Parietal lobe (tissue), 1 donor: Measurements from ENCODE around the gene NT5DC1. TPM values are rescaled to one million over a fixed set of nuclear protein-coding genes. Genes with fewer than 3 reads are reported as not detected.

Experiments
- total RNA-seq: library from RNA; depleted of rRNA; stranded (reverse); fragments of >200 nt; gene quantifications from one replicate; pipeline ENCODE4 v1.2.3, GENCODE V29; 2014

Gene NT5DC1
- total RNA-seq: 1.9 TPM

GRCh38 chr6:116100419-116101301, at the start of gene NT5DC1:
Gene NT5DC1, plus strand, starts transcription at chr6:116100853. Its CDS starts 78 bp downstream, at chr6:116100931.

GRCh38 chr6:116060572-116061283, 39.9 kb upstream of the NT5DC1 start, which contains the start of gene FRK:
Gene FRK, minus strand, starts transcription at chr6:116060891. Its CDS starts 580 bp downstream, at chr6:116060311.

DNA sequence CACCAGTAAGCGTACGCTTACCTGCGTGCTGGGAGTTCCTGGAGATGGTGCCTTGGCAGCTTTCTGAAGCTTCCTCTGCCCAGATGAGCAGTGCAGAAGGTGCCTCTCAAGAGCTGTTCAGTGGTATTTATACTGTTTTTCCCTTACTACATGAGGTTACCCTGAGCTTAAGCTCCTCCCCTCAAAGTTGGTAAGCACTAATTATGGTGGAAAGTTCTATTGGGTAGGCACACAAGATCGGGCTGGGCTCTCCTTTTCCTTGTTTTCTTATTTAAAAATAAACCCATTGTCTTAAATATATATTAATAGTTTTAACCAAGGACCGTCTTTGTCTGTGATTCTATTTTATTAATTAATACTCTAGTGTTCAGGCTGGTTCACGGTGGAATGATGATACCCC, 25.4 kb downstream of the NT5DC1 start, which contains the start of gene COL10A1:
COL10A1 (minus strand) TSS at position 101 of the 400 bp plus-strand sequence. CDS start 640 bp downstream, outside the sequence.

GRCh38 chr6:116253505-116254296, 153.0 kb downstream of the NT5DC1 start, which contains the start of gene TSPYL4:
Gene TSPYL4, minus strand, starts transcription at chr6:116254075. Its CDS starts 67 bp downstream, at chr6:116254008.

DNA sequence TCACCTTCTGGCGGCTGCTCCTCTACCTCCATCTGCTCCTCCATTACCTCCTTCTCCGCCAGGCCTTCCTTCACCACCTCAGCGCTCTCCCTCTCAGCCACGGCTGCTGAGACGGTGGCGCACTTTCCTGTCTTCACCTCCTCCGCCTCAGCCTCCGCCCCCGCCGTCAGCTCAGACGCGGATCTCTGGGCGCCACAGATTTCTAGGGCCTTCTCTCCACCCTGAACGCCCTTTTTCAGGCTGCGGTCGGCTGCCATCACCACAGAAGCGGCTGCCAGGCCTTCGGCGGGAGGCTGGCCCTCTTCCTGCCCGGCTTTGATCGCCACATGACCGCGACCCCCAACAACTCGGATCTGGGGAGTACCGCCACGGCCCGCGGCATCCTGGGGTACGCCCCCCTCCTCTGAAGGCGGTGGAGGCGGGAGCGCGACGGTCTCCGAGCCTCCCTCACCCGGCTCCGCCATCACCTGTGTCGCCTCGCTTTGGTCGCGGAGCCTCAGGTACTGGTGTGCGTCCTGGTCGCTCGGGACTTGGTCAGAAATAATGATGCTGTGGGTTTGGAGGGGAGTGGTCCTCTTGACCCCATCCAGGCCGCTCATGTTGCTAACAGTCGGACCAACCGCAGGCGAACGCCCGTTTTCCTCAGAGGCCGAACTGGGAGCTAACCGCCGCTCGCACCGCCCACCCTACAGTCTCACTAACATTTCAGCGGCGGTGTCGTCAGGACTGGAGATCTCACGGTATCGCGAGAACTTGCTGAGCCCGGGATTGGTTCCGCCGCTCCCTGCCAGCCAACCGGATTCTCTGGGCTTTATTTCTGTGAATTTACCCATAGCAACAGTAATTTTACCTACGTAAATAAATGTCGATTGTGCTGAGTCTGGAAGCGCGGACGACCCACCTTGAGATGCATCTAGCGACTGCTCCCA, 178.8 kb downstream of the NT5DC1 start, which contains the start of gene TSPYL1:
TSPYL1 (minus strand) TSS at position 699 of the 929 bp plus-strand sequence; CDS start at position 599, 100 bp downstream.

Other genes starting within 250 kb of the NT5DC1 start
- 0.63 TPM for gene FRK, start 40.0 kb upstream of the NT5DC1 start, total RNA-seq
- gene COL10A1, start 25.3 kb downstream of the NT5DC1 start, total RNA-seq: not detected
- 81.7 TPM for gene TSPYL4, start 153.2 kb downstream of the NT5DC1 start, total RNA-seq
- gene TSPYL1, start 179.1 kb downstream of the NT5DC1 start, total RNA-seq: 108 TPM